Islet of Langerhans (tissue), 1 donor: Measurements from ENCODE around the gene ZC3H18.

Source experiments
- FAIRE-seq: peaks from one replicate; lab custom pipeline; 2011; peaks lifted over from hg19 to GRCh38; lab: Jason Lieb, UNC

The ZC3H18 gene

DNA sequence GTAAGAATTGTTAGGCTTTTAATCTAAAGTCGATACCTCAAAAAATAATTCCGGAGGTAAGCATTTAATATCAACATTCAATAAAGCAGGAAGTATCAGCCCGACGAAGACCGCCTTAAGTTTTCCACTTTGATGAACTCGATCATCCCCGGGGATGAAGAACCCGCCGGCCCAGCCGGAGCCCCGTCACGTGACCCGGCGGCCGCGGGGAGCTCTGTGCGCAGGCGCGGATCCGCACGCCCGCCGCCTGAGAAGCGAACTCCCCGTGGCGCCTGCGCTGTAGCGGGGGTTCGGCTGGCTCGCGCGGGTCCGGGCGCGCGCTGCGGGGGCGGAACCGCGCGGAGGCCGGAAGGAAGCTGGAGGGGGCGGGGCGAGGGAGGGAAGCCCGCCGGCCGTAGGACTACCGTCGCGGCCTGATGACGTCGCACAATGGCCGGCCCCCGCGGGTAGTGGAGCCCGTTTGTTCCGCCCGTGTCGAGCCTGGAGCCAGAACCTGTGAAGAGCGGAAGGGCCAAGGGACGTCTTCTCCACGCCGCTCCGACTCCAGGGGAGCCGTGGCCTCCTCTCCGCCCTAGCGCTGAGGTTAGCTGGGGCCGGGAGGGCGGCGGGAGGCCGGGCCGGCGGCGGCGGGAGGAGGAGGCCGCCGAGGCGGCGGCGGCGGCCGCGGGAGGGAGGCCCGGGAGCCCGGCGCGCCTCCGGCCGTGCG lies at the start of gene ZC3H18:
ZC3H18 (plus strand) TSS at position 419 of the 706 bp plus-strand sequence. CDS start 6,721 bp downstream, outside the sequence.
- no peak for FAIRE-seq

DNA sequence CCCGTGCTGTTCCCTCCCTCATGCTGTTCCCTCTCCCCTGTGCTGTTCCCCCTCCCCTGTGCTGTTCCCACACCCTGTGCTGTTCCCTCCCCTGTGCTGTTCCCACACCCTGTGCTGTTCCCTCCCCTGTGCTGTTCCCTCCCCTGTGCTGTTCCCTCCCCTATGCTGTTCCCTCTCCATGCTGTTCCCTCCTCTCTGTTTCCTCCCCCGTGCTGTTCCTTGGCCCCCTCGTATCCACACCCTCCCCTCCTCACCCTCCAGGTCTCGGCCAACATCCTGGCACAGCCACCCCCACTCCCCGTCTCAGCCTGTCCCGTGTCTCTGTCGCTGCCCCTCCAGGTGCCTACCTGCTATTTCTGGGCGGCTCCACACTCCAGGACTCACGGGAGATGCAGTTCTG lies 48.5 kb upstream of the ZC3H18 start:
- FAIRE-seq = no peak

DNA sequence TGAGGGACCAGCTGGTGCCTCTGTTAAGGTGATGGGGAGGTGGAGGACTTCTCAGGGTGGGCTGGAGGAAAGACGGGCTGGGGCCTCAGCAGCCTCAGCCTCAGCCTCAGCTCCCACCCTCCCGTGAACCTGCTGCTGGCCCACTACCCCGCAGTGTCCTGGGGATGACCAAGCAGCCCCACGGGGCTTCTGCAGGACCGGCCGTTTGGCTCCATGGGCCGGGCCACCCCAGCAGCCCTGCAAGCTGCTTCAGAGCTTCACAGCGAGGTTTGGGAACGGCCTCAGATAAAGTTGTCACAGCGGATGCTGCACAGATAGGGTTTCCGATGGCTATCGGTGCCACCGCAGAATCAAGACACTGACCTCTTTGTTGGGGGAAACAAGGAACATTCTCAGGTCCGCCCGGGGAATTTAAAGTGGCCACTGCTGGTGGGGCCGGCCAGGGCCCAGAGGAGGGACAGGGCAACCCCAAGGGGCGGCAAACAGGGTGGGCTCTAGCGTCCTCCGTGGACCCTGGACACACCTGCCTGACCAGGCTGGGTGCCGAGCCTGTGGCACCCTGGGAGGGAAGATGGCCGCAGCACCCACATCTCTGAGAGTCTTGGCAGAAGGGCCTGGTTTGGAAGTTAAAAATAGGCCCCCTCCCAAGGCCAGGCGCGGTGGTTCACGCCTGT lies 47.8 kb upstream of the ZC3H18 start:
- no peak for FAIRE-seq

DNA sequence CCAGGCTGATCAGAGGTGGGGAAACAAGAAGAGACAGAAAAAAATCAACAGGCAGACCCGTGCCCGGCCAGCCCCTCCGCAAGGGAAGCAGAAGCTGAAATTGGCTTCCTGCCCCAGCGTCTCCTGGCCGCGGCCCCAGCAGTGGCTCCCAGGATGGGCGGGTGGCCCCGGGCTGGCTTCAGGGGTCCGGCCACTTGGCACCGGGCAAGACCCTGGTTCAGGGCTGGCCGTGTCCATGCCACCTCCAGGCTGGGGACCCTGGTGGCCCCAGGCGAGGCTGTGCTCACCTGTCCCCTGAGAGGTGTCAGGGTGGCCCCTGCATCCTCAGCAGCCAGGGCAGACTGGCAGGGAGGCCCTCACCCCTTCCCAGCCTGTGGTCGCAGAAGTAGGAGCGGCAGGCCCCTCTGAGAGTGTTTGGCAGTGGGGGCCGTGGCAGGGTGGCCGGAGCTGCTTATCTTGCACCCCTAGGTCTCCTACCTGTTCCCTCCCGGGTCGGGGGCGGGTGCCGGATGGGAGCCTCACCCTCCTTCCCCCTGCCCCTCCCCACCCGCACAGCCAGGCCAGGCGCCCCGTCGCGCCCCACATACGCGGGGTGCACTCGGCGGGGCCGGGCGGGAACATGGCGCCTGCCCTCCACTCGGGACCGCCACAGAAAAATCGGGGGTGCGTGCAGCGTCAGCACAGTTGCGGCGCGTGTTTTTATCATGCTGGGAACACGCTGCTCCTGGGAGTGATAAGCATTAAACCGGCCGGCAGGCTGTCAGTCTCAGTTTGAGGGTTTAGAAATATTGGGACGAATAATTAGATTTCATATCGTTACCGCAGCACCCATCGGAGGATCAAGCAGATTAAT lies 46.7 kb upstream of the ZC3H18 start:
- FAIRE-seq = no peak

DNA sequence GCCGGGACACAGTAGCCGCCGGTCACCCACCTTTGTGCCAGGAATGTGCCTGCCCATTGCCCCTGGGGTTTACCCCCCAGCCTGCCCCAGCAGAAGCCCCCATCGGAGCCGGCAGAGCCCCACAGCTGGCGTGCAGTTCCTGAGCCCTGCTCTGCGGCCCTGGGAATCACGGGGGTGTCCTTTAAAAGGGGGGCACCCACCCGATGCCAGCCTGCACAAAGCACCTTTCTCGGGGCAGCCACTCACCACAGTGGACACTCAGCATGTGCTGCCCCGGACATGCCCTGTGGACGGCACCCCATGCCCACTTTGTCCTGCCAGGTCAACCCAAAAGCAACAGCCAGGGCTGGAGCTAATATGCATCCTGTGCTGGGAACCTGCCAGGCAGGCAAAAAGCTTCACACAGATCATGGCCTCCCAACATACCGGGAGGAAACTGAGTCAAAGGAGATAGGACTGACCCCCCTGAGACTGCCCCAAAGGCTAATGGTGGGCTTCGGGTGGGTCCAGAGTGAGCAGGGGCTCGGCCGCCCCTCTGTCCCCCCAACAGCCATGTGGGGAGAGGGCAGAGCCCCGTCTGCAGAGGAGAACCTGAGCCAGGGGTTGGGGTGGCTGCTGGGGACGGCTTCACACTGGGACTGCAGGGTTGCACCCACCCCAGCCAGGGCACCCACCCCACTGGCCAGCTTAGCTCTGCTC lies 45.8 kb upstream of the ZC3H18 start:
- no peak for FAIRE-seq

DNA sequence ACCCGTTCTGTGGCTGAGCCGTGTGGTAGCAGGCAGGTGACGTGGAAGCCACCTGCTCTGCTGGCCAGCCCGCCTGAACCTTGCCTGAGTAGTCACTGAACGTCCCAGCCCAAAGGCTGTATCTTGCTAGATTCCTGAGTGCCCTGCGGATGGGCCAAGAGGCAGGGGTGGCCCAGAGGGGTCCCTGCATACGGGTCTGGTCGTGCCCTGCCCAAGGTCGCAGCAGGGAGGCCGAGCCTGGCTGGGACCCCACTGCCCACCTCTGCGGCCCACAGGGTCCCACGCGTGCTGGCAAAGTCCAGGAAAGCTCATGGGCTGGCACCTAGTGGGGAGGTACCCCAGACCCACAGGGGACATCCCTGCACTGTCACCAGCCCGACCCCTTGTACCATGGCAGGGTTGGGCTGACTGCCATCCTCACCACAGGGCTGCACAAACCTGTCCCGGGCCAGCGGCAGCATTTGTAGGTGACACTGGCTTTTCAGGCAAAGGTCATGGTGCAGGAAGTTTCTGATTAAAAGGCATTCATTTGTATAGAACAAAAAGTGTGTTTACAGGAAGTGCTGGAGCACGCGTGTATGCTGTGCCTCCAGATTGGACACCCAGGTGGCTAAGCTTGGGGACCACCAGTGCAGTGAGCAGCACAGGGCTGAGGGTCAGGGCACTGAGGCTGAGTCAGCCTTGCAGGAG lies 45.1 kb upstream of the ZC3H18 start:
- no peak for FAIRE-seq

DNA sequence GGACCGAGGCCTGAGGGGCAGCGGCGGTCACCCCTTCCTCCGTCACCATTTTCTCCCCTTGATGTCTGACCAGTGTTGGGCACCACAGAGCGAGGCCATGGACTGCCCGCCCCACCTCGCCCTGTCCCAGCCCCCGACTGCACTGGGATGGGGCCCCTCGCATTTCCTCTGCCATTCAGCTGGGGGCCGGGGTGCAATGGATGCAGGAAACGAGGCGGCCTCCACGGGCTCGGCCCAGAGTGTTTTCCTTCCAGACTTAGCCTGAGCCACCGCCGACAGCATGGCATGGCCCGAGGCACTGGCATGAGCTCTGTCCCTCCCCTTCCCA lies 44.6 kb upstream of the ZC3H18 start:
- FAIRE-seq = no peak

DNA sequence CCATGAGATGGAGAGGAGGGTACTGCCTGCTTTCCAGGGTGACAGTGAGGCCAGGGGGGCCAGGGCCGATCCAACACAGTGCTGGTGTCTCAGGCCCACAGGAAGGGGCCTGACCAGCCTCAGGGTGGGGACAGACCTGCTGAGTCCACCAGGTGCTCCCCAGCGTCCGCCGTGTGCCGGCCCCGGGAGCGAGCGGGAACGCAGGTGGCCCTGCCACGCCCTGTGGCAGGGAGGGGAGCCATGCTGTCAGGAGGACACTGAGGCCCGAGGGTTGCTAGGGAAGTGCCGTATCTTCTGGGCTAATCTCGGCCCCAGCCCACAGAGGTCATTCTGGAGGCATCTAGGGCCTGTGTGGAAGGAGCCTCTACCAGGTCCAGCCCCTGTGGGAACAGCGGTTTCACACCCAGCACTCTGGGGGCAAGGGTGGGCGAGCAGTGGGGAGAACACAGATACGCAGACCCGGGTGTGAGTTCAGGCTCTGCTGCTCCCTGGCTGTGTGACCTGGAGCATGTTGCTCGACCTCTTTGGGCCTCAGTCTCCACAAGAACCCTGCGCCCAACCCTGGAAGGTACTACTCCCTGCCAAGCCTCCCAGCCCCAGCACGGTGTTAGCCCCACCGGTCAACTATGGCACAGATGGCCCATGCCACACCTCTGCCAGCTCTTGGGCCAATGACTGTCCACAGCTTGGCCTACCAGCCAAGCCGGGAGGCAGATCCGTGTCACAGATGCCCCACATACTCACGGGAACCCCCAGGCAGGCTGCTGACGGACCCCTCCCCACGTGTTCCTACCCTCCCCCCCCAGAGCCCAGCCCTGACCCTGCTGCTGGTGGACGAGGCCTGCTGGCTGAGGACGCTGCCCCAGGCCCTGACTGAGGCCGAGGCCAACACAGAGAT lies 43.9 kb upstream of the ZC3H18 start:
- FAIRE-seq = no peak

DNA sequence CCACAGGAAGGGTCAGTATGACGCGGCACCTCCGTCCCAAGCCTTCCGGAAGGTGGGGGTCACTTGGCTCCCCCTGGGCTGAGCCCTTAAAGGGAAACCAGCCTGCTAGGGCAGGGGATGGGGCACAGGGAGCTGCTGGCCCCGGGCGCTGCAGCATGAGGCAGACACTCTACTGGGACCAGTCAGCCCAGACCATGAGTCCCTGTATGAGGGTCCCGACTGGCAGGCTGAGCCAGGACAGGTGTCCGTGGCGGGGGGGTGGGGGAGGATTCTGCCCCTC lies 43.4 kb upstream of the ZC3H18 start:
- FAIRE-seq = no peak

DNA sequence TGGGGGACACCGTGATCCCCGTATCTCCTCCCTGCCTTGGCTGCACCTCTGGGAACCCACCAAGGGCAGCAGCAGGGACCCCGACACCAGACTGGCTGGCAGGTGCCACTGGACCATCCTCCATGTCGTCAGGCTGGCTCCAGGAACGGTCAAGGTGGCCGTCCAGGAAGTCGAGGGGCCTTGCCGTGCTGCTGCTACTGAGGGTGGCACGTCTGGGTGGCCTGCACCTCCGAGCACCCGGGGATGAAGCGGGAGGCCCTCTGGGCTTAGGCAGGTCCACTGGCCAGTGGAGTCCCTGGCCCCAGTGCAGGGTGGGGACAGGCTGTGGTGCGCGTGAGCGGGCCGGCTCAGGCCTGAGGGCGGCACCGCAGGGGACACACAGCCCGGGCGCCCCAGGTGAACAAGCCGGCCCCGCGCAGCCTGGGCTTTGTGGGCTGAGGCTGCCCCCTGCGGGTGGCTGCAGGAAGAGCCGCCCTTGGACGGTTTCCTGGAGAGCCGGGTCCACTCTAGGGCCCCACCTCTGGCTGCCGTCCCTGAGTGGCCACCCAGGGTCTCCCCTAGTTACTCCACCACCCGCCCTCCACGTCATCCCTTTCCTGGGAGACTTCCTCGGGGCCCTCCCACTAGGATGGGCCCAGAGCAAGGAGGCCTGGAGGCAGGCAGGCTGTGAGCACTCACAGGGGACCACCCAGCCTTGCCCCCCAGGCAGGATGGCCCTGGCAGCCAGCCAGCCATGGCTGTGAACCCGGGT lies 42.8 kb upstream of the ZC3H18 start:
- FAIRE-seq = no peak

DNA sequence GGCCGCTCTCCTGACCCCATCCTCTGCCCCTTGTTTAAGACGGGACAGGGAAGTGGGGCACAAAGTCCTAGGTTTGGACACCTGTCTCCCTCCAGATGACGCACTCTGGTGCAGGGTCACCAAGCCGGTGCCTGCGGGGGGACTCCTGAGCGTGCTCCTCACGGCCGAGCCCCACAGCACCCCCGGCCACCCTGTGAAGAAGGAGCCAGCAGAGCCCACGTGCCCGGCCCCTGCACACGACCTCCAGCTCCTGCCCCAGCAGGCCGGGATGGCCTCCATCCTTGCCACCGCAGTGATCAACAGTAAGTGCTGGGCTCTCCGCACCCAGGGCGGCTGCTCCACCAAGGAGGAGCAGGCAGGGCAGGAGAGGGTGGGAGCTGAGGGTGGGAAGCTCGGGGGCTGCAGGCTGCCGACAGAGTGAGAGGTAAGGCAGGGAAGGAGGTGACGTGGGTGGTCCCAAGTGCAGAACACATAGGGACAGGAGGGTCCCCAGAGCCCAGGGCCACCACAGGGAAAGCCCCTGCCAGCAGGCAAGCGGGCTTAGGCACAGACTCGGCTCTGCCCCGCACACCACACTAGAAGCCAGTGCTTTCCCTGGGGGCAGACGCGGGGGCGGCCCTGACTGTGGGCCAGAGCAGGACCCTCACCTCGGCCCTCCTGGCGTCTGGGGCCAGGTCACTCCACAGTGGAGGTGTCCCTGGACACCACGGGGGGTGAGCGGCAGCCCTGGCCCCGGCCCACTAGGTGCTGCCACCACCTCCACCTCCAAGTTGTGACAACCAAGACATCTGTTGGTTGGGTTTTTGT lies 42.1 kb upstream of the ZC3H18 start:
- FAIRE-seq = no peak

DNA sequence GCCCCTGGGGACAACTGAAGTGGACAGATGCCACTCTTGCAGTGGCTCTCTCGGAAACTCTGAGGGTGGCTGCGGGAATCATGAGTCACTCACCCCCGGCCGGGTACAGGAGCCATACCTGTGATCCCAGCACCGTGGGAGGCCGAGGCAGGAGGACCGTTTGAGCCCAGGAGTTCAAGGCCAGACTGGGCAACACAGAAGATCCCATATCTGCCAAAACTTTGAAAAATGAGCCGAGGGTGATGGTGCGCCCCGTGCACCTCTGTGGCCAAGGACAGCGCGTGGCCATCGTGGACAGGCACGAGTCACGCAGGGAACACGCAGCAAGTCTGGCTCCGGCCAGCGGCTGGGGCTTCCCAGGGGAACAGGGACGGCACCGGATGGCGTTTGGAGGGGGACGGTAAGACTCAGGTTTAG lies 41.3 kb upstream of the ZC3H18 start:
- FAIRE-seq = no peak

DNA sequence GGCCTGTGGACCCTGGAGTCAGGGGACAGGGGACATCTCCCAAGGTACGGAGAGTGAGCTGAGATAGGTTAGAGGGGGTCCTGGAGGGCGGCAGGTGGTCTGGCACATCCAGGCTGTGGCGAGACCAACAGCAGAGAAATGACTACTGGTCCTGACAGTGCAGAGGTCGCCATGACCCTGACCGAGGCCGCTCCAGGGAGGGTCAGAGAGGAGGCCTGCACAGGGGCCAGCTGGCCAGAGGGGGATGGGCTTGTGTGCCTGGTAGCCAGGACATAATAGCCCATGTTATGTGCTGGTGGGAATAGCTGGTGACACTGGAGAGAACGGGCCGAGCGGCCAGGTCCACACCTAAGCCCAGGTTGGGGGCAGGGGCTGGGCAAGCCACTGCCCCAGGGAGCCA lies 40.6 kb upstream of the ZC3H18 start:
- no peak for FAIRE-seq

DNA sequence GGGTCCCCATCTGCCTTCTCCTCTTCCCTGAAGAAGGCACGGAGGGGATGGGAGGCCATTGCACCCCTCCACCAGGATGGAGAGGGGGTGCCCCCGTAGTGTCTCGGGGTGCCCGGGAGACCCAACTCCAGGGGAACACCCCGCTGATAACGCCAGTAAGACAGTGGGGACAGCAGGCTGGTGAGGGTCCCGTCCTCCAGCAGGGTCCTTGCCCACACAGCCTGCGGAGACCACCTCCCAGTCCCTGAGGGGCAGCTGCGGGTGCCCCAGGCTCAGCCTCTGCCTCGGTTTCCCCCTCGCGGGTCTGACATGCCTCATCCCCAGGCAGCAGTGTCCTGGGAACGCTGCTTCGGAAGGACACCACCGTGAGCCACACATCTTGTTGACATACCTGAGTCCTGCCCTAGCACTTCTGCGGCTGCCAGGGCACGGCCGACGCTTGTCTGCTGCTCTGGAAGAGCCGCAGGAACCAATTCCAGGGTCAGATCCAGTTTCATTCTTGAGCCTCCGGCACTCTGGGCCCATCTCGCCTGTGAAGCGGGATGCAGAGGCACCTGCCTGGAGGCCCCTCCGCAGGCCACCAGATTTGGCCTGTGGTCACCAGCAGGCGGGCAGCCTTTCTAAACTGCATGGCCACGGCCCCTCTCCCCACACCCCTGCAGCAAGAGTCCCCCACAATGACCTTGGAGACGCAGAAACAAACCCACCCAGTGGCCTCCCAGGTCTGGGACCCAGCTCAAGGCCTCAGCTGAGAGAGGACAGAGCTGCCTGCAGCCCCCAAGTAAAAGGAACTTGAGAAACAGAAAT lies 39.9 kb upstream of the ZC3H18 start:
- FAIRE-seq = no peak

DNA sequence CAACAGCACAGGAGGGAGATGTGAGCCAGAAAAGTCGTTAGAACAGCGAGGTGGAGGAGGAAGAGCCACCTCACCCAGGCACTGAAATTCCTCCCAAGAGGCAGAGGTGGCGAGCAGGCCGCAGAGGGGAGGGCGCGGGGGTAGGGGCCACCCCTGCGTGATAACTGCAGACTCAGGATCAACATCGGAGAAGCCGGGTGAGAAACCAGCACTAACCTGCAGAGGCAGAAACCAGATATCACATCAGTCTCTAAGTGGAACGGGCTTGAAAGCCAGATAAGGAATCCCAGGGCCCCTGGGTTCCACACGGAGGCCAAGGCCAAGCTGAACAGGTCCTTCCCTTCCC lies 39.4 kb upstream of the ZC3H18 start:
- no peak for FAIRE-seq

DNA sequence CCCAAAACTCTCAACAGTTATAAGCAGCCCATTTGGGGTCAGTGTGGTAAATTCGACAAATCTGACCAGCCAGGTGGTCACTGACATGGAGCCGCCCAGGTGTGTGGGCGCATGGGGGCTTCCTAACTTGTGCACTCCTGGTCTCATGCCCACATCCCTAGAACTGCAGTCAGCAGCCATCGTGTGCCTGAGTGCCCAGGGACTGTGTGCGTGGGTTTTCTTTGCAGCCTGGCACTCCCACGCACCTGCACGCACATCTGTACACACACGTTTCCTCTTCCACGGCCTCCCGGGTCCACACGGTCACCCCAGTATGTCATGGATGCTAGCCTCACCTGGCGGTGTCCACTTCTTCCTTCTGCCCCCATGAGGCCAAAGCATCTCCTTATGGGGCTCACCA lies 38.9 kb upstream of the ZC3H18 start:
- FAIRE-seq = no peak

DNA sequence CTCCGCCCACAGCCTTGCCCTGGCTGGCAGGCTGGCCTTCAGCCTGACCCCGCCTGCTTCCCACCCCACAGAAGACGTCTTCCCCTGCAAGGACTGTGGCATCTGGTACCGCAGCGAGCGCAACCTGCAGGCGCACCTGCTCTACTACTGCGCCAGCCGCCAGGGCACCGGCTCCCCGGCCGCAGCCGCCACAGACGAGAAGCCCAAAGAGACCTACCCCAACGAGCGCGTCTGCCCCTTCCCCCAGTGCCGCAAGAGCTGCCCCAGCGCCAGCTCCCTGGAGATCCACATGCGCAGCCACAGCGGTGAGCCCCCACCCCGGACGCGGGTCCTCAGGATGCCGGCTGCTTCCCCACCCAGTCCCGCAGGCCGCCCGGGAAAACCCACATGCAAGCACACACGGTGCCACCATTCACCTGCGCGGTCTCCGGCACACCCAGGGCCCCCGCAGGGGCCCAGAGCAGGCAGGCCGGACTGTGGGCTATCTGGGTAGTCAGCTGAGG lies 38.2 kb upstream of the ZC3H18 start:
- FAIRE-seq = no peak

DNA sequence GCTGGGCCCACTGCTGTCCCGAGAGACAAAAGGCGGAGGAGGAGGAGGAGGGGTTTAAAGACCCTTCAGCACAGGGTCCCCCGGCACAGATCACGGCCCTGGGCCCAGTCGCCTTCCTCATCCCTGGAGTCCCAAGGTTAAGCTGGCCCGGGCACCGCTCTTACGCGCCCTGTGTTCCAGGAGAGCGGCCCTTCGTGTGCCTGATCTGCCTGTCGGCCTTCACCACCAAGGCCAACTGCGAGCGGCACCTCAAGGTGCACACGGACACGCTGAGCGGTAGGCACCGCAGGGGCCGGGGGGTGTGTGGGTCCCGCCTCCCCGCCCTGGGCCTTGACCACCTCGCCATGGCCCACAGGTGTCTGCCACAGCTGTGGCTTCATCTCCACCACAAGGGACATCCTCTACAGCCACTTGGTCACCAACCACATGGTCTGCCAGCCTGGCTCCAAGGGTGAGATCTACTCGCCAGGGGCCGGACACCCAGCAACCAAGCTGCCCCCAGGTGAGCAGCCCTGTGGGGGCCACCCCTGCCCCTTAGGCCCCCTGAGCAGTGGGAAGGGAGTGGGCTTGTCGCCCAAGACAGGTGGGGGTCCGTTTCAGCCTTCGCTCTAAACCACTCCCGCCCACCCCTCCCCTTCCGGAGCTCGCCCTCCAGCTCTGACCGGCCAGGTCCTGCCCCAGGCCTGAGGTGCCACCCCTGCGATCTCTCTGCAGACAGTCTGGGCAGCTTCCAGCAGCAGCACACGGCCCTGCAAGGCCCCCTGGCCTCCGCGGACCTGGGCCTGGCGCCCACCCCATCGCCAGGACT lies 37.6 kb upstream of the ZC3H18 start:
- no peak for FAIRE-seq
